HG03460 (cell line): ENCODE results near the gene PDE6G.

Experiments used
- ATAC-seq: cut with Tn5 transposase; IDR thresholded peaks from one replicate; pipeline ENCODE4 v1.9.1; 2021; ENCODE audit not compliant: unreplicated experiment

Gene PDE6G

DNA sequence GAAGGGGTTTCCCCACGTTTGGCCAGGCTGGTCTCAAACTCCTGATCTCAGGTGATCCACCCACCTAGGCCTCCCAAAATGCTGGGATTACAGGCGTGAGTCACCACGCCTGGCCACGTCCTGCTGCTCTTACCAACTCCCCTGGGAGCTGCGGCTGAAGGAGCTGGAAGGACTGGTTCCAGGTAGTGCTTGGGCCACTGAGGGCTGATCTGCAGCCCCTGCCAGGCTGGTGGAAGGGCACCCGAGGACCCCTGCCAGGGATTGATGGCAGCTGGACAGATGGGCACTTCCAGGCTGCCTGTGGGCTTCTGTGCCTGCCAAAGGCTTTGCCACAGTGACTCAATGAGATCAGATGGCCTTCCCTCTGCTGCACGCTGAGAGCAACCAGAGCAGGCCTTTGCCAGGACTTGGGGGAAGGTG is 7.7 kb upstream of the PDE6G start:
- no peak for ATAC-seq

DNA sequence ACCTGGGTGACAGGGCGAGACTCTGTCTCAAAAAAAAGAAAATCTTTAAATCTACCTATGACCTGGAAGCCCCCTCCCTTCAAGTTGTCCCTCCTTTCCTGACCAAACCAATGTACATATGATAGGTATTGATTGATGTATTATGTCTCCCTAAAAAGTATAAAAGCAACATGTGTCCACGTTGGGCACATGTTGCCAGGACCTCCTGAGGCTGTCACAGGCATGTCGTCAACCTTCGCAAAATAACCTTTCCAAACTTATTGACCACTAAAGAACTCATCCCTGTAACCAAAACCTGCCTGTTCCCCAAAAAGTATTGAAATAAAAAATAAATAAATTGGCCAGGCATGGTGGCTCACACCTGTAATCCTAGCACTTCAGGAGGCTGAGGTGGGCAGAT is 5.7 kb upstream of the PDE6G start:
- ATAC-seq: no peak

DNA sequence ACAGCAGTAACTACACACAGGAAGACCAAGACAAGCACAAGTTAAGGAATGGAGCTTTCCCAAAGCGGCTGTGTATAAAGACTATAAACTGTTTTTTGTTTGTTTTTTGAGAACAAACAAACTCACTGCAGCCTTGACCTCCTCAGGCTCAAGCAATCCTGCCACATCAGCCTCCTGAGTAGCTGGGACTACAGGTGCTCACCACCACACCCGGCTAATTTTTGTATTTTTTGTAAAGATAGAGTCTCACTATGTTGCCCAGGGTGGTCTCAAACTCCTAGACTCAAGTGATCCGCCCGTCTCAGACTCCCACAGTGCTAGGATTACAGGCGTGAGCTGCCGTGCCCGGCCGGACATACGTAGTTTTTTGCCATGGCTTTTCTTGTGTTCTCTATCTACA is 4.1 kb upstream of the PDE6G start:
- ATAC-seq: no peak

DNA sequence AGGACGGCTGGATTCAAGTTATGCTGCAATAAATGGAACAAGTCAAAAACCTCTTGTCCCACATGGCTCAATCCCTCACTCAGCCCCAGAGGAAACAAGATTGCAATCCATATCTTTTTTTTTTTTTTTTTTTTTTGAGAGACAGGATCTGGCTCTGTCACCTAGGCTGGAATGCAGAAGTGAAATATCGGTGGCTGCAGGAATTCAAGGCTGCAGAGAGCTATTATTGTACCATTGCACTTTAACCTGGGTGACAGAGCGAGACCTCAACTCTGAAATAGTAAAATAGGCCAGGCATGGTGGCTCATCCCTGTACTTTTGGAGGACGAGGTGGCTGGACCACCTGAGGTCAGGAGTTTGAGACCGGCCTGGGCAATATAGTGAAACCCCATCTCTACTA is 2.7 kb upstream of the PDE6G start:
- no peak for ATAC-seq

DNA sequence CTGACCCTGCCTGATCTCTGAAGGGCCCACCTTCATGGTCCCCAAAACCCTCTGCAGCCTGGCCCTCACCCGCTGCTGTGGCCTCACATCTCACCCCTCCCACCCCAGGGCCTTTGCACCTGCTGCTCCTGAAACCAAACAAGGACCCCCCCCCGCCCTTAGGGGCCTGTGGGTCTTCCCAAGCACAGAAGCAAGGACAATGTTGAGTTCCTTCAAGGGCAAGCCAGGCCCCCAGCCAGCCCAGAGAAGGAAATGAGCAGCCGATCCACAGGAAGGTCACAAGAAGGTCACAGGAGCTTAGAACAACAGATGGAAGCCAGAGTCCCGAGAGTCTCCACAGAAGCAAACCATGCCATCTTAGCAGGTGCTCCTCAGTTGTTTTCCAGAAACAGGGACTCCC is 493 bp upstream of the PDE6G start:
- no peak for ATAC-seq

DNA sequence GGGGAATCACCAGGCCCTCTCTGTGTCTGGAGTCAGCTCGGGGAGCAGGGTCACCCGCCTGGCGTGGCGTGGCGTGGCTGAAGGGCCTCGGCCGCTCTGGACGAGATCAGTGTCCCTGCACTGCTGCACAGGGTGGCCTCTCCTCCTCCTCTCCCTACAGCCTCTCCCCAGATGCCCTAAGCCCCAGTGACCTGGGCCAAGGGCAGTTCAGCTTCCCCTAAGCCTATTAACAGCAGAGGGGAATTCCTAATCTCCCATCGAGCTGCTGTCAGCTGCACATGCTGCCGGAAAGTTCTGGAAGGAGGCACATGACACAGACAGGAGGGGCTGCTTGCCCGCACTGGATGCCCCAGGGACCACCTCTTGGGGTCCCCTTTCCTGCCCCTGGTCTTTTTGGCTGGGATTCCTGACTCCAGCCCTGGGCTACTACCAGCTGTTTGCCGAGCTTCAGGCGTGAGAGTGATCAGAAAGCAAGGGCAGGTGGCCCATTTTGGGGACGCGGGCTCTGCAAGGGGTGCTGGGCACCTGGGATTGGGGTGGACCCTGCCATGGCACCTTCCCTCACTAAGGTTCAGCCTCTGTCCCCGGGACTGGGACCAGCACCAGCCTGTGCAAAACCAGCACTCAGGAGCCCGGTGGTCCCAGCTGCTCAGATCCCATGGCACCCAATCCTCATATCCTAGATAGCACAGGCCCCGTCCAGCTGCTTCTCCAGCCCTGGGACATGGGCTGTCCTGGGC is 794 bp downstream of the PDE6G start:
- no peak for ATAC-seq

DNA sequence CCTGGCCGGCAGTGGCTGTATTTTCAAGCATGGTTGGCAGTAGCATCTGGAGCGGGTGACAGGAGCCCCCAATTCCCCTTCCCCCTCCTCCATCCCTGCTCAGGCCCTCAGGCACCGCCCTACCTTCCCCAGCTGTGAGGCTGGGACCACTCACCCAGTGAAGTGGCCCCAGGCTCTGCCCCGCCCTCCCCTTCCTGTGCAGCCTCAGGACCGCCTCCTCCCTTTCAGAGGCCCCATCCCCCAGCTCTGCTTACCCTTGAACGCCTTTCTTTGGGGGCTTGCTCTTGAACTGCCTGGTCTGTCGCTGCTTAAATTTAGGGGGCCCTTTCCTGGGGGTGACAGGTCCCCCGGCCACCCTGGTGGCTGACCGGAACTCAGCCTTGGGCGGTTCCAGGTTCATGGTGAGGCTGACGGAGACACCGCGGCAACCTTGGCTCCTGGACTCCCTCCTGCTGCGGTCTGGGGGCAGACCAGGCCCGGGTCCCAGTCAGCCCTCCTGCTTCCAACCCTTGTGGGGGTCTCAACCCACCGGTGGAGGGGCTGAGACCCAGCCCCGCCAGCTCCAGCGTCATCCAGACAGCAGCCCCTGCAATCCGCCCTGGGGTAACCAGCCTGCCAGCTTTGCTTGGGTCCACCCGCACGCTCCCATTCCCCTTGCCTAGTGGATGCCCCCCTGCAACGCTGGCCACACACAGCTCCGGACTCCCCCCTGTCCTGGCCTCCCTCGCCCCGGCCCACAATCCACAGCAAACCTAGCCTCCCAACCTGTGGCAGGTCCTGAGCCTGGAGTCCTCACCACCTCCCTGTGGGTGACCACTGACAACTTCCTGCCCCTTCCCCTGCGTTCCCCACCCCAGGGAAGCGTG is 3.2 kb downstream of the PDE6G start:
- no peak for ATAC-seq

DNA sequence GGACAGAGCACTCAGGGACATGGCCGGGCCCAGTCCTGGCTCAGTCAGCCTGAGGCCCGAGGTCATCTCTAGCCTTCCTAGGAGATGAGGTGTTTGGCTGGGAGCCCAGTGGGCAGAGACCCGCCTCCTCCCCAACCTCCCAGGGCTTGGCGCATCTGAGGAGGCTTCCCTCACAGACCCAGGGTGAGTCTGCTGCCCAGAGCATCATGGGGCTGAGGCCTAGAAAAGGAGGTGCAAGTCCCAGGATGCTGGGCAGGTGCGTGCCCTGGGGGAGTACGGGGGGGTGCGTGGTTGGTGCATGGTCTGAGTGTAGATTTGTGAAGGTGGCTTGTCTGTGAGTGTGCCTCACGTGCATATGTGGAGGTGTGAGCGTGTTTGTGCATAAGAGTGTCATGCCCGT is 4.7 kb downstream of the PDE6G start:
- ATAC-seq: no peak

DNA sequence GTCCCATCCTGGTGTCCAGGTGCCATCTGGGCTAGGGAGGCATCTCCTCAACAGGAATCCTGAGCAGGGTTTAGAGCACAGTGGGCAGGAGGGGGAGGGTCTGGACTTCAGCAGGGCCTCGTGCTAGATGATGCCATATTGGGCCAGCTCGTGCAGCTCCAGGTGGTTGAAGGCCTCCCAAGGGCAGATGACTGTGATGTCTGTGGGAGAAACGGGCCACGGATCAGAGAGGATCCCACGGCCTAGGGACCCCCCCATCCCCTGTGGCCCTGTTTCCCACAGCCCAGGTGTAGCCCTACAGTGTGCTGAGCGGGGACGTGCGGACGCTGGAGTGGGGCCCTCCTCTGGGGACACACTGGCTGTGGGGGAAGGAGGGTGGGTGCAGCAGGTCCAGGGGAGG is 5.4 kb downstream of the PDE6G start:
- ATAC-seq: no peak

DNA sequence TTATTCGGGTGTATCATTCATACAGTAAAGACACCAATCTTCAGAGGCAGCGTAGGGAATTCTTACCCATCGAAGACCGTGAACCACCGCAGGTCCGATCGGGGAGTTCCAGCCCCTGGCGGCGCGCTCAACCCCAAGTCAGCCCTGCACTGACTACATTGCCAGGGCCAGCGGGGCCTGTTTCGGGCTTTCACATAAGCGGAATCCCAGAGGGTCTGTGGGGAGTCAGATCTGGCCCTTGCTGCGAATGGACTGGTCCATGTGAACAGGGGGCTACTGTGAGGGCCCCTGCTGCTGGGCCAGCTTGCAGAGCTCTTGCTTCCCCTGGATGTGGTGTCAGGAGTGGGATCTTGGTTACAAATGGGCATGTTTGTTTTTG is 7.6 kb downstream of the PDE6G start:
- no peak for ATAC-seq

DNA sequence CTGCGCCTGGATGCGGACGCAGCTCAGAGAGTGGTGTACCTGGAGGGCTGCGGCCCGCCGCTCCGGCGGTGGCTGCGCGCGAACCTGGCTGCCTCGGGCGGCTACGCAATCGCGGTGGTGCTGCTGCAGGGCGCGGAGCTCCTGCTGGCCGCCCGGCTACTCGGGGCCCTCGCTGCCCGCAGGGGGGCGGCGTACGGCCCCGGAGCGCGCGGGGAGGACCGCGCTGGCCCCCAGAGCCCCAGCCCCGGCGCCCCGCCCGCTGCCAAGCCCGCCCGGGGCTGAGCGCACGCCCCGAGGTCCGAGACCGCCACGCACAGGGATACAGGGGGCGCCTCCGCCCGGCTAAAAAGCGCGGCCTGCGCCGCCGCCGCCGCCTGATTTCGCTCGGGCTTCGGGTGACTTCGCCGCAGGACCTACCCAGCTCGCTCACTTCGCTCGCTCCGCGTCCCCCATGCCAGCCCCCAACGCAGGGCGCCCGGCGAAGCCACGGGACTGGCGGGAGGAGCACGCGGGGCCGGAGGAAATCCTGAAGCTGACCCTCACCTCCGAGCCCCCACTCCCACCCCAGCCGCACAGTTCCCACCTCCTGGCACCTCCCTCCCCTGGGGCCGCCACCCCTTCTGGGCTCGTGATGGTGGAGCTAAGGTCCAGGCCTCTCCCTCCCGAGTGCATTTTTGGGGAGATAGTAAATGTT is 8.2 kb downstream of the PDE6G start:
- no peak for ATAC-seq

DNA sequence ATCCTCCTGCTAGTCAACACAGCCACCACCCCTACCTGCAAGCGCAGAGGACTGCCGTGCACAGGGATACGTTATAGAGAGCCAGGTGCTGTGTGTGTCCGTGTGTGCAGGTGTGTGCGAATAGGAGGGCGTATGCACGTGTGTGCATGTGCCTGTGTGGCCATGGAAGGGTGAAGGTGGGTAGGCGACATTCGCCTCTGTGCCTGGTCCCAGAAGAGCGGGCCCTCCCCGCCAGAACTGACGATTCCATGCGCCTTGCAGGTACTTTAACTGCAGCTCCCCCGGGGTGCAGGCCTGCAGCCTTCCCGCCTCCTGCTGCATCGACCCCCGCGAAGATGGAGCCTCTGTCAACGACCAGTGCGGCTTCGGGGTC is 8.7 kb downstream of the PDE6G start:
- no peak for ATAC-seq

DNA sequence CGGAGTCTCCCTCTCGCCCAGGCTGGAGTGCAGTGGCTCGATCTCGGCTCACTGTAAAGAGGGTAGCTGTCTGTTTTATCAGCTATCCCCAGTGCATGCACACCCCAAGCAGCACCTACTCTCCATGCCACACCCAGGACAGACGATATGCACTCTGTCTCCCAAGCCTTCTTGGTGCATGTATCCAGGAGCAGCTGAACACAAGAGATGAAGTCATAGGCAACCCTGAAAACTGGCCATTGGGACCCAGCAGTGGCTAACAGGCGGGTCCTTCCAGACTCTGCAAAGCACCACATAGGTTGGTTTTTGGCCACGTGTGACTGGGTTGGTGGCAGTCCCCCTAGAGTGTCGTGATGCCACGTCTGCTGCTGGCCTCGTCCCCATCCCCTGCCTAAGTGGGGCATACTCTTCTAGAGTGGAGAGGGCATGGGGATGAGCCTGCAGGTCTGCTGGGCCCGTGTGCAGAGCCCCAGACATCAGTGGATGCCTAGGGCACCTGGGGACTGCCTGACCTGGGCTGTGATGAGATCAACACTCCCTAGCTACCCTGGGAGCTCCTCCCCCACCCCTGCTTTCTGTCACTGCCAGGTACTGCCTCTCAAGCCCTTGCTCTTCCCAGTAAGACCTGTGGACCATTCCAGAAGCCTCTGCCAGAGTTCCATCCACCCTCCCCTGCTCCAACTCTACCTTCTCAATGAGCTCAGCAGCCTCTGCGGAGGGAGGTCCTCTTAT is 9.3 kb downstream of the PDE6G start:
- ATAC-seq: no peak

DNA sequence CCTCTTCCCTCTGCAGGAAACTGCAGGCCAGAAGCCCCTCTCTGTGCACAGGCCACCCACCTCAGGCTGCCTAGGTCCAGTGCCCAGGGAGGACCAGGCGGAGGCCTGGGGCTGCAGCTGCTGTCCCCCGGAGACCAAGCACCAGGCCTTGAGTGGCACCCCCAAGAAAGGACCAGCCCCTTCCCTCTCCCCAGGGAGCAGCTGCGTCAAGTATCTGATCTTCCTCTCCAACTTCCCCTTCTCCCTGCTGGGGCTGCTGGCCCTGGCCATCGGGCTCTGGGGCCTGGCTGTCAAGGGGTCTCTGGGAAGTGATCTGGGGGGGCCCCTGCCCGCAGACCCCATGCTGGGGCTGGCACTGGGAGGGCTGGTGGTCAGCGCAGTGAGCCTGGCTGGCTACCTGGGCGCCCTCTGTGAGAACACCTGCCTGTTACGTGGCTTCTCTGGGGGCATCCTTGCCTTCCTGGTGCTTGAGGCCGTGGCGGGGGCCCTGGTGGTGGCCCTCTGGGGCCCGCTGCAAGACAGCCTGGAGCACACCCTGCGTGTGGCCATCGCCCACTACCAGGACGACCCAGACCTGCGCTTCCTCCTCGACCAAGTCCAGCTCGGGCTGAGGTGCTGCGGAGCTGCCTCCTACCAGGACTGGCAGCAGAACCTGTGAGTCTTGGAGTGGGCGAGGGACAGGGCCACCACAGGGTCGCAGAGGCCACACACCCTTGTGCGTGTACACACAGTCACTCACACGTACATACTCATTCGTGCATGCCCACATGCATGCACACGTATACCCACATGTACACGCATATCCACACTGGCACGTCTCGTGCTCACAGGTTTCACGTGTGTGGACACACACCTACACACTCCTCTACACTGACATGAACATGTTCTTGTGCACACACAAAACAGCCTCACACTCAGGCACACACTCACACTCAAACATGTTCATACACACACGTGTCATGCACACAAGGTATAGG is 11.1 kb downstream of the PDE6G start:
- ATAC-seq: no peak

DNA sequence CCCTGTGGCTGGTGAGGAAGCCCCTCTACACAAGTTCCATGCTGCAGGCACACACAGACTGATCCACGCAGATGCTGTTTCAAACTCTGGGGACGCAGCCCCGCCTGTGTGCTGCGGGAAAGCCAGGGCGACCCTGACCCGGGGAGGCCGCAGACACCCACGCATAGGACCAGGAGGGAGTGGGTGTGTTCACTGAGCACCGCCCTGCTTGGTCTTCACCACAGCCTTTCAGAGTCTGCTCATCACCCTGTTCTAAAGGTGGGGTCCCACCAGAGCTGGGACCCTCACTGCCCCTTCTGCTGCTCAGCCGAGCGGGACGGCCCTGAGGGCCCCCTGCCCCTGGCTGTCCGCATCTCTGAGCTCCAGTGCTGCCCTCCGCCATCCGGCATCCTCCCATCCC is 11.8 kb downstream of the PDE6G start:
- ATAC-seq: no peak

DNA sequence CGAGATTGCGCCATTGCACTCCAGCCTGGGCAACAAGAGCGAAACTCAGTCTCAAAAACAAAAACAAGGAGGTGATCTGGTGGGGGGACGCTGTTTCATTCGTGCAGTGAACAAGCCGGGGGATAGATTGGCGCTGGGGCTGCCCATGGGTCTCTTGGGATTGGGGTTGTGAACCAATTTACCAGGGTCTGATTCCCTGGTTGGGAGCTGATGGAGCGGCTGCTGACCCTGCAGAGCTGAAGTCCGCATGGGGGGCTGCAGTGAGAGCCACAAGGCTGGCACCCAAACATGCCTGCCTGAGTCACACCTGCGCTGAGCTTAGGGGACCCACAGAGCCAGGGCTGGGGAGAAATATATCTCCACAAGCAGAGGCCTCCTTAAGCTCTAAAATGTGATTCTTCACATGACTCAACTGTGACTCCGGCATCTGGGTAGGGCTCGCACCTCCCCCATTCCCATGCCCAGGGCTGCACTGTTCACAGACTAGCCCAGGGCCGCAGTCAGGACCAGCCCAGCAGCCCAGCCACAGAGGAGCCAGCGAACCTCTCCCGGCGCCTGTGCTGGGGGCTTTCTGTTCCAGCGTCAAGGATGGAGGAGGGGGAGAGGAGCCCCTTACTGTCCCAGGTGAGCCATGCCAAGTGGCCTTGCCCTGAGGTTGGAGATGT is 14.4 kb downstream of the PDE6G start:
- no peak for ATAC-seq

DNA sequence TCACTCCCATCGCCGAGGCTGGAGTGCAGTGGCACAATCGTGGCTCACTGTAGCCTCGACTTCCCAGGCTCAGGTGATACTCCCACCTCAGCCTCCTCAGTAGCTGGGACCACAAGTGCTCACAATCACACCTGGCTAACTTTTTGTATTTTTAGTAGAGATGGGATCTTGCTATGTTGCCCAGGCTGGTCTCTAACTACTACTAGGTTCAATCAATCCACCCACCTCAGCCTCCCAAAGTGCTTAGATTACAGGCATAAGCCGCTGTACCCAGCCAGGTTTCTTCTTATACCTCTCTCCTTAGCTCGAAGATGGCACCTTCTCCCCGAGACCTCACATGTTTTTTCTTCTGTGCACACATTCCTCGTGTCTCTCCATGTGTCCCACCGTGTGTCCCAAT is 16.3 kb downstream of the PDE6G start:
- ATAC-seq: no peak

DNA sequence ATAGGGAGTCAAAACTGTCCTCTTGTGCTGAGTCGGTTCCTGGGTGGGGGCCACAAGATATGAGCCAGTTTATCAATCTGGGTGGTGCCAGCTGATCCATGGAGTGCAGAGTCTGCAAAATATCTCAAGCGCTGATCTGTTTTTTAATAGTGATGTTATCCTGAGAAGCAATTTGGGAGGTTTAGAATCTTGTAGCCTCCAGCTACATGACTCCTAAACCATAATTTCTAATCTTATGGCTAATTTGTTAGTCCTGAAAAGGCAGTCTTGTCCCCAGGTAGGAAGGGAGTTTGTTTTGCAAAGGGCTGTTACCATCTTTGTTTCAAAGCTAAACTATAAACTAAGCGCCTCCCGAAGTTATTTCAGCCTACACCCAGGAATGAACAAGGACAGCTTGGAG is 17.7 kb downstream of the PDE6G start:
- no peak for ATAC-seq

DNA sequence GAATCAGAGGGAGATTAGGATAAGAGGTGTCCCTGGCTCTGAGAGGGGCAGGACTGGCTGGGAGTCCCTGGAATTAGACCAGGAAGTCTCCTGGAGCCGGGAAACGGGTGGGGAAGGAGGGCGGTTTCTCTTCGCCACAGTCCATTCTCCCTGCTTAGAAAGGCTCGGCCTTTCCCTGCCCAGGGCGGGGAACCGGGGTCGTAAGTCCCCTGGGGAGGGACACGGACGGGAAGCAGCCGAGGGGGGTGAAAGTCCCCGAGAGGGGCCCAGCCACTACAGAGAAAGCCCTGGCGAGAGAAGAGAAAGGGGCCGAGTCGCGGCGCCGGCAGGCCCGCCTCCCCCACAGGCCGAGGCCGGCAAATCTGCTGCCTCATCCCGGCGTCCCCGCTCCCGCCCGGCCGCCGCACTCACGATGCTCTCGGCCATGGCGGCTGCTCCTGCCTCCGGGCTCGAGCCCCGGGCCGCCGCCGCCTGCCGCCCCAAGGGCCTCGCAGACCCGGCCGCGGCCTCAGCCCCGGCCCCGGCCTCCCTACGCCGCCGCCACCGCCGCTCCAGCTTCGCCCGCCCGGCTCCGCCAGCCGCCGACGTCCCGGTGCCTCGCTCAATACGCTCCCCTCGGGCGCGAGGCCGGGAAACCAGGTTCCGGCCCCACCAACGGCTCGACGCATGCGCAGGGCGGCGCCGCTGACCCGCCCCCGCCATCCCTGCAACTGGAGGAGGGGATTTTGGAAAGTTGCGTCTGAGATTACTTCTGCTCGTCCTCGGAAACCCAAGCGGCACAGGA is 19.6 kb downstream of the PDE6G start, which contains the start of the genes NPLOC4 and TSPAN10:
Gene NPLOC4 (minus strand): TSS at position 608 of the 784 bp plus-strand sequence. CDS start 182 bp downstream, at position 426.
Gene TSPAN10 (plus strand): TSS at position 692 of the 784 bp plus-strand sequence. CDS start 5,217 bp downstream, outside the sequence.
- peak; percentile 76 for ATAC-seq
